HepG2 (cell line): ENCODE data around the gene SNRNP27. TPM values are rescaled to one million over a fixed set of nuclear protein-coding genes. Genes with fewer than 3 reads are reported as not detected.

ENCODE experiments used
- CSRNP2 ChIP-seq: sonication (generic); formaldehyde crosslinking; conservative IDR thresholded peaks from 2 replicates; pipeline ENCODE4 v1.8.0; 2022; ENCODE audit warnings: low read depth, missing genetic modification reagents
- GZF1 ChIP-seq: sonication (generic); formaldehyde crosslinking; IDR thresholded peaks from 2 replicates; pipeline ENCODE4 v1.5.1; 2020; ENCODE audit warnings: mild to moderate bottlenecking, missing genetic modification reagents
- HNRNPUL1 ChIP-seq: fragments of 200-400 bp; formaldehyde crosslinking; IDR thresholded peaks from 2 replicates; pipeline ENCODE4 v1.6.1; 2017; ENCODE audit warnings: low read depth, mild to moderate bottlenecking, low read length, moderate library complexity
- HOMEZ ChIP-seq: IDR thresholded peaks from 2 replicates; pipeline ENCODE4 v1.6.1; 2016; ENCODE audit warnings: low read depth
- IRF9 ChIP-seq: sonication (generic); formaldehyde crosslinking; IDR thresholded peaks from 2 replicates; pipeline ENCODE4 v1.8.0; 2022; ENCODE audit warnings: missing genetic modification reagents, mild to moderate bottlenecking, borderline replicate concordance
- MBD4 ChIP-seq: IDR thresholded peaks from 2 replicates; pipeline ENCODE4 v1.6.1; 2012; ENCODE audit warnings: low read length, inconsistent platforms, borderline replicate concordance
- MXI1 ChIP-seq: IDR thresholded peaks from 3 replicates; pipeline ENCODE4 v1.6.1; 2012; ENCODE audit warnings: low read depth, low read length, inconsistent platforms, borderline replicate concordance
- NR2F2 ChIP-seq: IDR thresholded peaks from 2 replicates; pipeline ENCODE4 v1.6.1; 2012; ENCODE audit warnings: low read depth, inconsistent platforms, borderline replicate concordance
- PHF20 ChIP-seq: sonication (generic); formaldehyde crosslinking; IDR thresholded peaks from 2 replicates; pipeline ENCODE4 v1.5.0; 2020; ENCODE audit warnings: mild to moderate bottlenecking, missing genetic modification reagents
- PREB ChIP-seq: sonication (generic); formaldehyde crosslinking; IDR thresholded peaks from 2 replicates; pipeline ENCODE4 v1.4.0; 2020; ENCODE audit warnings: missing genetic modification reagents
- RBAK ChIP-seq: sonication (generic); formaldehyde crosslinking; IDR thresholded peaks from 2 replicates; pipeline ENCODE4 v1.5.1; 2020; ENCODE audit warnings: mild to moderate bottlenecking, missing genetic modification reagents
- SRF ChIP-seq: IDR thresholded peaks from 2 replicates; pipeline ENCODE4 v1.6.1; 2011; ENCODE audit warnings: mild to moderate bottlenecking, low read depth, low read length, moderate library complexity
- XBP1 ChIP-seq: sonication (generic); formaldehyde crosslinking; IDR thresholded peaks from 2 replicates; pipeline ENCODE4 v1.5.0; 2020; ENCODE audit warnings: missing genetic modification reagents
- ZBTB42 ChIP-seq: sonication (generic); formaldehyde crosslinking; IDR thresholded peaks from 2 replicates; pipeline ENCODE4 v1.5.0; 2020; ENCODE audit warnings: mild to moderate bottlenecking, missing genetic modification reagents
- ZMYM3 ChIP-seq: sonication (generic); formaldehyde crosslinking; IDR thresholded peaks from 2 replicates; pipeline ENCODE4 v1.5.1; 2020; ENCODE audit warnings: mild to moderate bottlenecking, missing genetic modification reagents
- ZNF205 ChIP-seq: IDR thresholded peaks from 2 replicates; pipeline ENCODE4 v1.6.1; 2018; ENCODE audit warnings: missing biosample characterization, missing genetic modification reagents
- ZNF232 ChIP-seq: sonication (generic); formaldehyde crosslinking; IDR thresholded peaks from 2 replicates; pipeline ENCODE4 v1.4.0; 2020; ENCODE audit warnings: missing genetic modification reagents, borderline replicate concordance
- ZNF251 ChIP-seq: sonication (generic); formaldehyde crosslinking; IDR thresholded peaks from 2 replicates; pipeline ENCODE4 v1.9.0; 2021; ENCODE audit warnings: mild to moderate bottlenecking, missing genetic modification reagents
- ZNF256 ChIP-seq: sonication (generic); formaldehyde crosslinking; conservative IDR thresholded peaks from 2 replicates; pipeline ENCODE4 v1.4.0; 2020; ENCODE audit warnings: missing genetic modification reagents
- ZNF3 ChIP-seq: IDR thresholded peaks from 2 replicates; pipeline ENCODE4 v1.7.0; 2017; ENCODE audit warnings: inconsistent platforms
- ZNF335 ChIP-seq: sonication (generic); formaldehyde crosslinking; IDR thresholded peaks from 2 replicates; pipeline ENCODE4 v1.4.0; 2020; ENCODE audit warnings: missing genetic modification reagents
- ZNF446 ChIP-seq: sonication (generic); formaldehyde crosslinking; IDR thresholded peaks from 2 replicates; pipeline ENCODE4 v1.5.0; 2020; ENCODE audit warnings: mild to moderate bottlenecking, missing genetic modification reagents
- ZNF766 ChIP-seq: sonication (generic); formaldehyde crosslinking; IDR thresholded peaks from 2 replicates; pipeline ENCODE4 v1.5.0; 2020; ENCODE audit warnings: missing genetic modification reagents, borderline replicate concordance
- ZNF776 ChIP-seq: sonication (generic); formaldehyde crosslinking; IDR thresholded peaks from 2 replicates; pipeline ENCODE4 v1.4.0; 2020; ENCODE audit warnings: mild to moderate bottlenecking, missing genetic modification reagents
- ZNF788 ChIP-seq: sonication (generic); formaldehyde crosslinking; IDR thresholded peaks from 2 replicates; pipeline ENCODE4 v1.5.0; 2020; ENCODE audit warnings: mild to moderate bottlenecking, missing genetic modification reagents, borderline replicate concordance
- ZNF891 ChIP-seq: sonication (generic); formaldehyde crosslinking; IDR thresholded peaks from 2 replicates; pipeline ENCODE4 v1.5.0; 2020; ENCODE audit warnings: mild to moderate bottlenecking, missing genetic modification reagents
- polyA plus RNA-seq, 8 experiments: library from polyadenylated mRNA; depleted of rRNA in 3 of 8; stranded (reverse) in 7 of 8; unstranded in 1 of 8; fragments of >200 nt; fragmentation: Illumina TruSeq in 4 of 8; extraction: Trizol in 4 of 8; gene quantifications; 2 replicates each; pipeline versions ENCODE4 v1.2.1 to v1.2.3, GENCODE V29; 2011 to 2016; ENCODE audit warnings: low read depth in 4 of 8, missing spikeins in 1 of 8, mixed read lengths in 1 of 8; ENCODE audit not compliant: insufficient read depth in 1 of 8
- total RNA-seq, 5 experiments: library from RNA; depleted of rRNA; stranded (reverse); fragments of >200 nt; fragmentation: Illumina TruSeq; extraction: Trizol; gene quantifications; 2 replicates each; pipeline ENCODE4 v1.2.3, GENCODE V29; 2016; ENCODE audit warnings: low read depth in 1 of 5

SNRNP27 gene
- total and polyA plus RNA-seq, 2 of the 13 experiments (the other 11 are each of a cell fraction or from before 2014, with no cell fraction given), result 49.8 to 54.6 TPM

GRCh38 chr2:69933839-69934613 is 40.3 kb downstream of the SNRNP27 start (continued):
- TF ChIP-seq ZNF3 (CRISPR knock-in tag), result no peak
- TF ChIP-seq MBD4, result no peak
- no peak for TF ChIP-seq ZNF232 (CRISPR knock-in tag)
- 0 out of 2 replicates have a peak, but pooled peaks have one; percentile 11 for TF ChIP-seq NR2F2
- no peak for TF ChIP-seq ZBTB42 (CRISPR knock-in tag)
- no peak for TF ChIP-seq CSRNP2
- TF ChIP-seq HOMEZ (CRISPR knock-in tag), result peak; percentile 70; the same call in 1 of the 2 replicates
- TF ChIP-seq ZNF335, result no peak
- no peak for TF ChIP-seq PHF20 (CRISPR knock-in tag)
- TF ChIP-seq ZNF256 (CRISPR knock-in tag), result no peak
- TF ChIP-seq RBAK (CRISPR knock-in tag), result no peak
- no peak for TF ChIP-seq ZNF891 (CRISPR knock-in tag)
- no peak for TF ChIP-seq ZMYM3 (CRISPR knock-in tag)
- TF ChIP-seq ZNF205 (CRISPR knock-in tag), result peak; percentile 71; the same call in 1 of the 2 replicates
- TF ChIP-seq ZNF788 (CRISPR knock-in tag), result no peak
- TF ChIP-seq ZNF251 (CRISPR knock-in tag), result no peak
- TF ChIP-seq GZF1 (CRISPR knock-in tag), result no peak
- no peak for TF ChIP-seq ZNF766 (CRISPR knock-in tag)
- TF ChIP-seq MXI1, result peak; percentile 69; the same call in 1 of the 3 replicates
- no peak for TF ChIP-seq HNRNPUL1
- no peak for TF ChIP-seq SRF
- no peak for TF ChIP-seq ZNF776 (CRISPR knock-in tag)
- TF ChIP-seq XBP1 (CRISPR knock-in tag), result no peak
- TF ChIP-seq IRF9, result no peak
- no peak for TF ChIP-seq PREB (CRISPR knock-in tag)
- TF ChIP-seq ZNF446 (CRISPR knock-in tag), result no peak
